Esophagus muscularis mucosa (tissue), 4 donors: Measurements from ENCODE around the gene STING1. TPM values are rescaled to one million over a fixed set of nuclear protein-coding genes. Genes with fewer than 3 reads are reported as not detected.
A peak's percentile ranks its signal among the peaks of the same experiment; 100 is the strongest.

ENCODE experiments used
- DNase-seq: peaks from one replicate; pipeline ENCODE4 v3.0.0-alpha.2; 2017; ENCODE audit errors: extremely low spot score
- H3K27ac ChIP-seq, 4 donors: fragments of 200-600 bp; sonication (generic); replicated peaks in 1 of 4; 1 replicate in 3 of 4; 2 replicates in 1 of 4; pipeline ENCODE4 v1.5.1; 2016 to 2019; ENCODE audit warnings: mild to moderate bottlenecking in 1 of 4
- H3K27me3 ChIP-seq, 4 donors: fragments of 200-600 bp; sonication (generic); one replicate each; pipeline versions ENCODE4 v1.5.1 to v1.6.0; 2016 to 2019
- H3K36me3 ChIP-seq, 4 donors: fragments of 200-600 bp; sonication (generic); one replicate each; pipeline ENCODE4 v1.5.1; 2016 to 2019
- H3K4me1 ChIP-seq, 4 donors: fragments of 200-600 bp; sonication (generic); one replicate each; pipeline ENCODE4 v1.5.1; 2016 to 2019
- H3K4me3 ChIP-seq, 4 donors: fragments of 200-600 bp; sonication (generic); 1 replicate in 2 of 4; 2 replicates in 2 of 4; pipeline ENCODE4 v1.5.1; 2016 to 2019; ENCODE audit warnings: mild to moderate bottlenecking in 4 of 4, moderate library complexity in 1 of 4
- H3K9me3 ChIP-seq, 4 donors: fragments of 200-600 bp; sonication (generic); 1 replicate in 3 of 4; 2 replicates in 1 of 4; pipeline ENCODE4 v1.5.1; 2016 to 2019
- CTCF ChIP-seq, 3 experiments: fragments of 200-600 bp in 2 of 3; fragments of 450-650 bp in 1 of 3; sonication (generic) in 2 of 3; IDR thresholded peaks; one replicate each; pipeline ENCODE4 v1.5.1; 2017 to 2019; ENCODE audit warnings: antibody characterized with exemption in 3 of 3, mild to moderate bottlenecking in 2 of 3, moderate library complexity in 1 of 3
- EP300 ChIP-seq: sonication (generic); formaldehyde crosslinking; IDR thresholded peaks from one replicate; pipeline ENCODE4 v1.6.1; 2017; ENCODE audit warnings: antibody characterized with exemption
- POLR2A ChIP-seq: fragments of 450-650 bp; IDR thresholded peaks from one replicate; pipeline ENCODE4 v1.6.1; 2017; ENCODE audit warnings: antibody characterized with exemption, moderate library complexity, mild to moderate bottlenecking, low read depth
- POLR2AphosphoS5 ChIP-seq, 2 donors: sonication (generic); formaldehyde crosslinking; IDR thresholded peaks; one replicate each; pipeline ENCODE4 v1.6.1; 2017; ENCODE audit warnings: antibody characterized with exemption in 2 of 2
- WGBS: methylation state at CpG from one replicate; pipeline ENCODE4 v1.1.5; 2018; 5-methylcytosine and 5-hydroxymethylcytosine counted together
- intact Hi-C: fragments of 100-400 bp; cut with DNase I; formaldehyde crosslinking; loops from one replicate; pipeline ENCODE4 v1.15.1; 2023
- total RNA-seq, 4 donors: library from RNA; depleted of rRNA; stranded (reverse); fragments of >200 nt; gene quantifications; one replicate each; pipeline versions ENCODE4 v1.1.0 to v1.2.1, GENCODE V29; 2016

The STING1 gene
- total RNA-seq, 4 donors from 2014 or later = 22.0 to 82.8 (median 52.4) TPM

GRCh38 chr5:139501381-139501780 lies 18.8 kb upstream of the STING1 start:
- intact Hi-C loops = no loop called here
- no peaks in the 10 kb centered on the region for H3K4me1 ChIP-seq
- H3K9me3 ChIP-seq = no peaks in the 10 kb centered on the region
- TF ChIP-seq EP300 = no peak
- TF ChIP-seq POLR2A = no peak
- 94% methylated on average over 4 of the region's 4 CpGs for WGBS
- H3K36me3 ChIP-seq = no peaks in the 10 kb centered on the region
- DNase-seq = no peak
- no peak overlapping the region for H3K4me3 ChIP-seq
- no peaks in the 10 kb centered on the region for H3K27me3 ChIP-seq
- H3K27ac ChIP-seq = no peak overlapping the region

DNA sequence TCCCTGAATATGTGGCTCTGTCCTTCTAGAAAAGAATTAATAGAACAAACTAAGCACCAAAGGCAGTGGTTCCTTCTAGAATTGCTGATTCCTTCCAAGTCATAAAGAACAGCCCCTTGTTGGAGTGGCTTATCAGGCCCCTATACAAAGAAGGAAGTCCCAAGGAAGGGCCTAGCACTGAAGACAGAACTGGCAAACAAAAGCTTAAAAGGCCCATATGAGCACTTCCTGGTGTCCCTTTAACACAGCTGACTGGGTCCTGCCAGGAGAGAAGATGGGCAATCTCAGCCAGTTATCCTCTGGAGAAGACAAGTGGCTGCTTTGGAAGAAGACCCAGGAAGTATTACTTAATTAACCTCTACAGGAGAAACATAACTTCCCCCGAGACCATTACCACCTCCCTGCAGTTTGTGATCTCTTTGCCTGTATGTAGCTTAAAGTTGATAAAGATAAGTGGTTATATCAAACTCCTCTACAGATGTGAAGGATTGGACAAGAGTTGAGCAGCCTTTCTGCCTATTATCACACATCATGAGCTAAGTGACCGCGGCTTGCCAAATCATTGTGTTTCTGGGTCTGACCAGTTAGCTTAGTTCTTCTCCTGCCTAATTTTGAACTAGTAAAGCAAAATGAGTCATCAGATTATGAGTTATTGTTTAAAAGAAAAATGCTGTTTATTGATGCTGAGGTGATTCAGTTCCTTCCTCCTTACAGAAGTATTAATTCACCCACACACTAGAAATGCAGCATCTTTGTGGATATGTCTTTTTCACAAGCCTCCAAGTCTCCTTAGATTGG lies 13.3 kb upstream of the STING1 start:
- Histone ChIP-seq H3K36me3 (no peaks in the 10 kb centered on the region), H3K27ac (peak overlapping the region in 3 of 4 donors; percentile 11 to 22 (median 21)), H3K4me1 (peaks cover 12 to 16% (median 14%) of the 10 kb centered on the region in 4 donors), H3K27me3 (no peaks in the 10 kb centered on the region), H3K4me3 (no peak overlapping the region), H3K9me3 (no peaks in the 10 kb centered on the region)
- DNase-seq = no peak
- 71% methylated on average over 3 of the region's 3 CpGs for WGBS
- intact Hi-C loops = no loop called here
- TF ChIP-seq CTCF (IDR thresholded peaks at IDR 0.05) (no peak), POLR2AphosphoS5 (IDR thresholded peaks at IDR 0.05) (no peak), EP300 (no peak), POLR2A (no peak)

- H3K9me3 ChIP-seq = no peaks in the 10 kb centered on the region
- TF ChIP-seq CTCF (IDR thresholded peaks at IDR 0.05) = no peak
- TF ChIP-seq EP300 = no peak
- no peak for TF ChIP-seq POLR2AphosphoS5 (IDR thresholded peaks at IDR 0.05)
- TF ChIP-seq POLR2A = no peak
- intact Hi-C loops = no loop called here
Measured at GRCh38 chr5:139494832-139495231, 12.3 kb upstream of the STING1 start.

DNA sequence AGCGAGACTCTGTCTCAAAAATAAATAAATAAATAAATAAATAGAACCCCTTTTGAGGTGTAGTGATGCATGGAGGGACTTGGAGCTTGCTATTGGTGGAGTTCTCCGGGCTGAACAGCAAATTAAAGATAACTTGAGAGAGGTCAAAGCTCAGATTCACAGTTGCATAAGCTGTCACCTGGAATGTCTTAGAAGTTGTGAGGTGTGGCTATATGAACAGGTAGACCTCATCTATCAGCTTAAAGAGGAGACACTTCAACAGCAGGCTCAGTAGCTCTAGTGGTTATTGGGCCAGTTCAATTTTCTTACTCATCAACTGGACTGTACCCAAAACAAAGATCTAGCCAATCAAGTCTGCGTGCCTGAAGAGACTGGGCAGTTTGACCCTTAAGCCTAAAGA lies 11.7 kb upstream of the STING1 start:
- Histone ChIP-seq H3K4me1 (peaks cover 12 to 16% (median 14%) of the 10 kb centered on the region in 4 donors), H3K4me3 (no peak overlapping the region), H3K36me3 (no peaks in the 10 kb centered on the region), H3K9me3 (no peaks in the 10 kb centered on the region), H3K27ac (no peak overlapping the region), H3K27me3 (no peaks in the 10 kb centered on the region)
- no peak for DNase-seq
- WGBS = 92% methylated on average over 3 of the region's 3 CpGs
- TF ChIP-seq POLR2AphosphoS5 (IDR thresholded peaks at IDR 0.05) (no peak), POLR2A (no peak), EP300 (no peak), CTCF (IDR thresholded peaks at IDR 0.05) (no peak)
- intact Hi-C loops = no loop called here

More at GRCh38 chr5:139494832-139495231, 12.3 kb upstream of the STING1 start:
- Histone ChIP-seq H3K27me3 (no peaks in the 10 kb centered on the region), H3K27ac (no peak overlapping the region), H3K4me1 (peaks cover 12 to 16% (median 14%) of the 10 kb centered on the region in 4 donors), H3K4me3 (no peak overlapping the region), H3K36me3 (no peaks in the 10 kb centered on the region)
- no peak for DNase-seq

- 20% methylated on average over 6 of the region's 6 CpGs for WGBS
- H3K27ac ChIP-seq = peak overlapping the region in 2 of 4 donors; percentile 52 to 56
- H3K4me1 ChIP-seq = peaks cover 12 to 16% (median 14%) of the 10 kb centered on the region in 4 donors
- no peaks in the 10 kb centered on the region for H3K27me3 ChIP-seq
- H3K4me3 ChIP-seq = peak overlapping the region in 1 of 4 donors; percentile 1
- intact Hi-C loops = no loop called here
- TF ChIP-seq CTCF (IDR thresholded peaks at IDR 0.05) (peak in 1 of 3 experiments; percentile 22), EP300 (no peak)
- no peaks in the 10 kb centered on the region for H3K9me3 ChIP-seq
- DNase-seq = no peak
- no peaks in the 10 kb centered on the region for H3K36me3 ChIP-seq
Measured at GRCh38 chr5:139492700-139493192, 10.2 kb upstream of the STING1 start.
